Activated CD4-positive, CD25-positive, alpha-beta regulatory T cell treated with anti-CD3 and anti-CD28 coated beads, Interleukin-2, amount 50 U/mL, for 16 hours (primary cell): ENCODE results near the gene GPC6.

Source experiments
- DNase-seq: peaks from one replicate; pipeline ENCODE4 v3.0.0-alpha.2; 2020; ENCODE audit warnings: low read depth, low spot score

The GPC6 gene

GRCh38 chr13:93674337-93674755 lies 447.7 kb downstream of the GPC6 start:
- DNase-seq: no peak

GRCh38 chr13:93680329-93680728 lies 453.7 kb downstream of the GPC6 start:
- DNase-seq: no peak

GRCh38 chr13:93685900-93686299 lies 459.3 kb downstream of the GPC6 start:
- DNase-seq: no peak

GRCh38 chr13:93686399-93686798 lies 459.8 kb downstream of the GPC6 start:
- DNase-seq: no peak

GRCh38 chr13:93687261-93687660 lies 460.7 kb downstream of the GPC6 start:
- DNase-seq: no peak

GRCh38 chr13:93689333-93689732 lies 462.7 kb downstream of the GPC6 start:
- no peak for DNase-seq

- no peak for DNase-seq
Observed at GRCh38 chr13:93690139-93690538, 463.5 kb downstream of the GPC6 start.

- DNase-seq: no peak
Observed at GRCh38 chr13:93698016-93698613, 471.5 kb downstream of the GPC6 start.

GRCh38 chr13:93700115-93700514 lies 473.5 kb downstream of the GPC6 start:
- no peak for DNase-seq

- no peak for DNase-seq
Observed at GRCh38 chr13:93708308-93709075, 481.9 kb downstream of the GPC6 start.

GRCh38 chr13:93709506-93710244 lies 483.1 kb downstream of the GPC6 start:
- DNase-seq: no peak

- no peak for DNase-seq
Observed at GRCh38 chr13:93714171-93714570, 487.6 kb downstream of the GPC6 start.

- no peak for DNase-seq
Observed at GRCh38 chr13:93715866-93716265, 489.3 kb downstream of the GPC6 start.

GRCh38 chr13:93716623-93717022 lies 490.0 kb downstream of the GPC6 start:
- no peak for DNase-seq

GRCh38 chr13:93721483-93721882 lies 494.9 kb downstream of the GPC6 start:
- DNase-seq: no peak

GRCh38 chr13:93723316-93723715 lies 496.7 kb downstream of the GPC6 start:
- DNase-seq: no peak

- no peak for DNase-seq
Observed at GRCh38 chr13:93724187-93724586, 497.6 kb downstream of the GPC6 start.

- DNase-seq: no peak
Observed at GRCh38 chr13:93726173-93726957, 499.8 kb downstream of the GPC6 start.

- no peak for DNase-seq
Observed at GRCh38 chr13:93727211-93728141, 500.9 kb downstream of the GPC6 start.

GRCh38 chr13:93729383-93729782 lies 502.8 kb downstream of the GPC6 start:
- DNase-seq: no peak

- no peak for DNase-seq
Observed at GRCh38 chr13:93730780-93731179, 504.2 kb downstream of the GPC6 start.
